Choroid plexus epithelial cell (primary cell): ENCODE results near the gene MEIOSIN.
"Not testable (repeated sequence)": the region's sequence is repeated elsewhere in the genome, so short reads cannot be mapped to it uniquely, and the experiment has no call there.

Source experiments
- DNase-seq: peaks from one replicate; pipeline ENCODE4 v3.0.0-alpha.2; 2010; ENCODE audit warnings: low read depth
- H3K4me3 ChIP-seq: 2 replicates; pipeline ENCODE4 v1.5.1; 2011; ENCODE audit warnings: low read depth, mild to moderate bottlenecking, control low read depth, low read length, moderate library complexity
- CTCF ChIP-seq: conservative IDR thresholded peaks from 2 replicates; pipeline ENCODE4 v1.5.1; 2011; ENCODE audit warnings: low read depth, mild to moderate bottlenecking, control low read depth, inconsistent platforms, low read length, moderate library complexity

The MEIOSIN gene

GRCh38 chr19:45747513-45747912, 14.3 kb downstream of the MEIOSIN start:
- DNase-seq = no peak
- TF ChIP-seq CTCF = no peak

GRCh38 chr19:45751483-45751882, 18.2 kb downstream of the MEIOSIN start:
- DNase-seq, H3K4me3 ChIP-seq: not testable (repeated sequence)

More at GRCh38 chr19:45747513-45747912, 14.3 kb downstream of the MEIOSIN start:
- no peak overlapping the region for H3K4me3 ChIP-seq

- H3K4me3 ChIP-seq = no peak overlapping the region
- DNase-seq = no peak
- TF ChIP-seq CTCF = no peak
Observed at GRCh38 chr19:45752639-45753038, 19.4 kb downstream of the MEIOSIN start.

GRCh38 chr19:45753548-45753947, 20.3 kb downstream of the MEIOSIN start:
- H3K4me3 ChIP-seq = no peak overlapping the region
- no peak for DNase-seq
- peak; percentile 35 for TF ChIP-seq CTCF

- TF ChIP-seq CTCF = no peak
- no peak overlapping the region for H3K4me3 ChIP-seq
- no peak for DNase-seq
Observed at GRCh38 chr19:45754323-45754722, 21.1 kb downstream of the MEIOSIN start.

GRCh38 chr19:45757695-45758094, 24.5 kb downstream of the MEIOSIN start:
- H3K4me3 ChIP-seq = no peak overlapping the region
- DNase-seq = no peak
- TF ChIP-seq CTCF = no peak

GRCh38 chr19:45758921-45759320, 25.7 kb downstream of the MEIOSIN start:
- no peak for DNase-seq
- TF ChIP-seq CTCF = no peak
- no peak overlapping the region for H3K4me3 ChIP-seq

- DNase-seq = no peak
- TF ChIP-seq CTCF = no peak
- no peak overlapping the region for H3K4me3 ChIP-seq
Observed at GRCh38 chr19:45761714-45762113, 28.5 kb downstream of the MEIOSIN start.
